ENCODE data around the gene STK11. TPM values are rescaled to one million over a fixed set of nuclear protein-coding genes. Genes with fewer than 3 reads are reported as not detected.

The STK11 gene, protein sequence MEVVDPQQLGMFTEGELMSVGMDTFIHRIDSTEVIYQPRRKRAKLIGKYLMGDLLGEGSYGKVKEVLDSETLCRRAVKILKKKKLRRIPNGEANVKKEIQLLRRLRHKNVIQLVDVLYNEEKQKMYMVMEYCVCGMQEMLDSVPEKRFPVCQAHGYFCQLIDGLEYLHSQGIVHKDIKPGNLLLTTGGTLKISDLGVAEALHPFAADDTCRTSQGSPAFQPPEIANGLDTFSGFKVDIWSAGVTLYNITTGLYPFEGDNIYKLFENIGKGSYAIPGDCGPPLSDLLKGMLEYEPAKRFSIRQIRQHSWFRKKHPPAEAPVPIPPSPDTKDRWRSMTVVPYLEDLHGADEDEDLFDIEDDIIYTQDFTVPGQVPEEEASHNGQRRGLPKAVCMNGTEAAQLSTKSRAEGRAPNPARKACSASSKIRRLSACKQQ
- 39.3 and 45.0 TPM in 2 replicates for total RNA-seq (2012; rRNA removed)
- 40.9 and 42.8 TPM in 2 replicates for polyA plus RNA-seq (2012; rRNA removed)
- polyA plus RNA-seq (2012; cell fraction: cytosol; rRNA removed): 35.6 and 50.4 TPM in 2 replicates
- 146 and 257 TPM in 2 replicates for polyA plus RNA-seq (2012; cell fraction: nucleus; rRNA removed; ENCODE audit: low replicate concordance)
- Bru-seq, nascent RNA: percentile 58 among the genes with signal in this experiment
- percentile 70 among the genes with signal in this experiment for BruChase-seq, experiment 1, labeled RNA remaining after a 6-hour chase
- BruChase-seq, experiment 2, labeled RNA remaining after a 2-hour chase: percentile 58 among the genes with signal in this experiment
- long read RNA-seq, transcript STK11-201 (10 exons, 2,611 nt): major isoform, 136 of 190 reads
- long read RNA-seq, partial matches to known transcripts: 15 of 190 reads
- long read RNA-seq, other reads (novel, unspliced or antisense): 39 of 190 reads

DNA sequence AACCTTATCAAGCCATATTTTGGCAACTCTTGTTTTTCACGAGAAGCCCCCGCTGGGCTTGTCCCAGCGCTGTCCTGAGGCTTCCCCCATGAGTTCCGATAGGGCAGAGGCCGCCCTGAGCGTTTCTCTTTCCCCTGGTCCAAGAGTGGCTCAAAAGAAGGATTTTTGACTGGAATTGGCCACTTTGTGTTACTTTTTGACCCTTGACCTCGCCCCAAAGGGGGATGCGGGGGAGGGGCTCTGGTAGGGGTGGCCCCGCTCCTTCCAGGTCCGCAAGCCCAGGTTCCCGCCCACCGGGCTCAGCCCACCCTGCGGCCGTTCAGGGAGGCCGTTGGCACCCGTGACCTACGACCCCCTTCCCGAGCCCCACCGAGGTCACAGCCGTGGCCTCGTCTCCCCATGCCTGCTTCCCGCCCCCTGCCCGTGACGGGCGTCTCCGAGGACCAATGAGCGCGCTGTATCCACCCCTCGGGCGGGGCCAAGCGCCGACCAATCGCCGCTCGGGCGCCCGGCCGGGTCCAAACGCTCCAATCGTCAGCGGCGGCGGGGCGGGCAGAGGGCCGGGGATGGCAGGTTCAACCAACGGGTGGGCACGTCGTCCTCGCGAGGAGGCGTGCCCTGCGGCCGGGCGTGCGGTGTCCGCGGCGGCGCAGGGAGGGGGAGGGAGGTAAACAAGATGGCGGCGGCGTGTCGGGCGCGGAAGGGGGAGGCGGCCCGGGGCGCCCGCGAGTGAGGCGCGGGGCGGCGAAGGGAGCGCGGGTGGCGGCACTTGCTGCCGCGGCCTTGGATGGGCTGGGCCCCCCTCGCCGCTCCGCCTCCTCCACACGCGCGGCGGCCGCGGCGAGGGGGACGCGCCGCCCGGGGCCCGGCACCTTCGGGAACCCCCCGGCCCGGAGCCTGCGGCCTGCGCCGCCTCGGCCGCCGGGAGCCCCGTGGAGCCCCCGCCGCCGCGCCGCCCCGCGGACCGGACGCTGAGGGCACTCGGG is at the start of gene STK11:
Gene STK11 (plus strand): TSS at position 665 of the 986 bp plus-strand sequence. CDS start 1,136 bp downstream, outside the sequence.
- Histone ChIP-seq H3K4me3 (ENCODE audit: insufficient read depth, low read depth, low read length) (peak within 1 kb of the TSS; percentile 71), H3K4me2 (ENCODE audit: low read depth, low read length) (peak within 1 kb of the TSS; percentile 92), H2BK20ac (ENCODE audit: low read depth, low read length) (no peak within 1 kb of the TSS), H3K4ac (ENCODE audit: low read depth, low read length) (peak within 1 kb of the TSS; percentile 82), H3K56ac (ENCODE audit: extremely low read depth, insufficient read depth, low read length) (peak within 1 kb of the TSS; percentile 8; the same call in 1 of the 2 replicates), H2BK15ac (ENCODE audit: low read depth, low read length) (0 out of 3 replicates have a peak within 1 kb of the TSS, but pooled peaks have one; percentile 14), H3K4me1 (ENCODE audit: control insufficient read depth, insufficient read depth, low read length) (peaks cover 18% of the 10 kb centered on the region), H3K9ac (ENCODE audit: low read depth, low read length) (peak within 1 kb of the TSS; percentile 86), H3K36me3 (ENCODE audit: control insufficient read depth, insufficient read depth, low read length) (peaks cover 3% of the 10 kb centered on the region; the same call in 1 of the 2 replicates), H3K79me1 (ENCODE audit: low read depth in 1 of 2, low read length in 2 of 2) (peaks cover 12 to 45% of the 10 kb centered on the region in 2 experiments; a peak in 3 of 4 replicates), H2AK5ac (ENCODE audit: low read depth, low read length) (peak within 1 kb of the TSS; percentile 66), H4K91ac (ENCODE audit: insufficient read depth, low read depth, low read length) (peak within 1 kb of the TSS; percentile 70), H3K27ac (ENCODE audit: insufficient read depth, low read length) (peak within 1 kb of the TSS; percentile 58), H2AK9ac (replicated peaks; ENCODE audit: low read depth, low read length, poor library complexity) (peak within 1 kb of the TSS; percentile 96), H3K9me3 (ENCODE audit: control insufficient read depth, insufficient read depth, low read length) (no peaks in the 10 kb centered on the region), H3K23ac (ENCODE audit: low read depth, low read length) (peak within 1 kb of the TSS; percentile 79), H2BK5ac (ENCODE audit: low read depth, low read length, poor library complexity, severe bottlenecking) (peak within 1 kb of the TSS; percentile 89), H3K18ac (ENCODE audit: low read depth, low read length) (peak within 1 kb of the TSS; percentile 18; the same call in 1 of the 2 replicates), H3K14ac (replicated peaks; ENCODE audit: low read depth, low read length) (peak within 1 kb of the TSS; percentile 68), H3K9me1 (ENCODE audit: insufficient read depth, low read length) (peaks cover 22% of the 10 kb centered on the region), H2AFZ (replicated peaks; ENCODE audit: low read length, poor library complexity) (peak within 1 kb of the TSS; percentile 95), H4K5ac (ENCODE audit: low read depth, low read length) (peak within 1 kb of the TSS; percentile 85), H3K27me3 (ENCODE audit: control insufficient read depth, insufficient read depth, low read length) (no peaks in the 10 kb centered on the region), H4K20me1 (ENCODE audit: insufficient read depth, low read length) (peaks cover 39% of the 10 kb centered on the region), H2BK120ac (ENCODE audit: low read depth, low read length) (peak within 1 kb of the TSS; percentile 68), H4K8ac (ENCODE audit: low read depth in 2 of 2, low read length in 2 of 2) (peak within 1 kb of the TSS; percentile 65 to 88; a peak in 3 of 4 replicates)
- ChIA-PET POLR2A (ENCODE audit: unreplicated experiment) (no interaction called here), CTCF (no interaction called here)
- ATAC-seq (ENCODE audit: low read depth): peak; percentile 92
- WGBS, 2 experiments (ENCODE audit: extremely low coverage in 2 of 2, insufficient read length in 1 of 2): 1% methylated on average over 41 of the region's 114 CpGs; no CpG with 5 or more reads in 1 of the 2 experiments
- dilution Hi-C loops (cut with HindIII; ENCODE audit: low sequenced_read_pairs, unreplicated experiment) (no loop called here), intact Hi-C loops (cut with micrococcal nuclease) (no loop called here), in situ Hi-C loops (cut with MboI; ENCODE audit: low sequenced_read_pairs) (no loop called here)
- no TSS peak for BruUV-seq (replicated peaks)
- peak; percentile 94 for DNase-seq
- TF ChIP-seq RAD21 (IDR thresholded peaks at IDR 0.05; ENCODE audit: low read length): no peak
- TF ChIP-seq FOS (IDR thresholded peaks at IDR 0.05; ENCODE audit: low read depth, low read length): no peak; the same call in 1 of the 2 replicates
- peak; percentile 50; the same call in 1 of the 2 replicates for TF ChIP-seq MAZ (IDR thresholded peaks at IDR 0.05; ENCODE audit: borderline replicate concordance, low read depth, low read length)
- TF ChIP-seq NFE2L2 (IDR thresholded peaks at IDR 0.05; ENCODE audit: low read depth, low read length): no peak
- no peak for TF ChIP-seq MAFK (IDR thresholded peaks at IDR 0.05; ENCODE audit: low read depth, low read length)
- peak; percentile 73 for TF ChIP-seq BHLHE40 (IDR thresholded peaks at IDR 0.05; ENCODE audit: low read depth, low read length)
- no peak for TF ChIP-seq RFX5 (IDR thresholded peaks at IDR 0.05; ENCODE audit: low read depth, low read length)
- TF ChIP-seq, protein P1, sequence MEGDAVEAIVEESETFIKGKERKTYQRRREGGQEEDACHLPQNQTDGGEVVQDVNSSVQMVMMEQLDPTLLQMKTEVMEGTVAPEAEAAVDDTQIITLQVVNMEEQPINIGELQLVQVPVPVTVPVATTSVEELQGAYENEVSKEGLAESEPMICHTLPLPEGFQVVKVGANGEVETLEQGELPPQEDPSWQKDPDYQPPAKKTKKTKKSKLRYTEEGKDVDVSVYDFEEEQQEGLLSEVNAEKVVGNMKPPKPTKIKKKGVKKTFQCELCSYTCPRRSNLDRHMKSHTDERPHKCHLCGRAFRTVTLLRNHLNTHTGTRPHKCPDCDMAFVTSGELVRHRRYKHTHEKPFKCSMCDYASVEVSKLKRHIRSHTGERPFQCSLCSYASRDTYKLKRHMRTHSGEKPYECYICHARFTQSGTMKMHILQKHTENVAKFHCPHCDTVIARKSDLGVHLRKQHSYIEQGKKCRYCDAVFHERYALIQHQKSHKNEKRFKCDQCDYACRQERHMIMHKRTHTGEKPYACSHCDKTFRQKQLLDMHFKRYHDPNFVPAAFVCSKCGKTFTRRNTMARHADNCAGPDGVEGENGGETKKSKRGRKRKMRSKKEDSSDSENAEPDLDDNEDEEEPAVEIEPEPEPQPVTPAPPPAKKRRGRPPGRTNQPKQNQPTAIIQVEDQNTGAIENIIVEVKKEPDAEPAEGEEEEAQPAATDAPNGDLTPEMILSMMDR (conservative IDR thresholded peaks at IDR 0.05; ENCODE audit: low read depth, low read length): no peak
- TF ChIP-seq MXI1 (IDR thresholded peaks at IDR 0.05; ENCODE audit: borderline replicate concordance, low read depth, low read length): peak; percentile 89; the same call in 1 of the 2 replicates
- TF ChIP-seq CHD1 (IDR thresholded peaks at IDR 0.05; ENCODE audit: low read depth, low read length): no peak

Data from IMR-90 (cell line).